Embryonic facial prominence (tissue), 1 donor: ENCODE measurements around the gene SLC7A11.

Source experiments
- DNase-seq: peaks from one replicate; pipeline ENCODE4 v3.0.0-alpha.2; 2016; ENCODE audit errors: extremely low spot score

Gene SLC7A11

DNA sequence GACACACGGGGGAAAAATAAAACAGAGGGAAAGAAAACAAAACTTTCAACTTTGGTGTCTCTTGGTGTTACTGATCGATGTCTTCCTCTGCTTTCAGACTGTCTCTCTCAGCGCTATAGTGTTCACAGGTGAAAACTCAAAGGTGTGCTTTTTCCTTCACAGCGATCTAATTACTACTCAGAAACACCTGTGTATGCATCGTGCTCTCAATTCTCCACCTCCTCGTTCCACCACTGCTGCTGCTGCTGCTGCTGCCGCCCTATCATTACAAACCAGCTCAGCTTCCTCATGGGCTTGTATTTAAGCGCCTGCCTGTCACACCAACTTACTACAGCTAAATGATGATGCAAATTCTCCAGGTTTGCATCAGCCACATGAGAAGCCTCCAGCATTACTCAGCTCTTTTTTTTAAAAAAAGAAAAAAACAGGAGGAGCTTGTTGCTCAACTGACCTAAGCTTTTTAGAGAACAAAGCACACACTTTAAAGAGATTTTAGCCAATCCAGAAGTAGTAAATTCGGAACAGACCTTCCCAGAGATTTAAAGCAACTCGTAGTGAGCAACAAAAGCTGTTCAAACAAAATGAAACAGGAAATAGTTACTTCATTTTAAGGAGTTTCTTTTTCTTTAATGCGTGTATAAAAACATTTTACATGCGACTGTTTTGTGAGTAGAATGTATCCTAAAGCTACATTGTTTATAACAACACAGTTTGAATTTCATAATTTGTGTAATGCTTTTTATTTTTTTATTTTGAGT is at the start of gene SLC7A11:
Gene SLC7A11 (minus strand): TSS at position 274 of the 758 bp plus-strand sequence. CDS start 280 bp downstream, outside the sequence.
- peak; percentile 79 for DNase-seq

DNA sequence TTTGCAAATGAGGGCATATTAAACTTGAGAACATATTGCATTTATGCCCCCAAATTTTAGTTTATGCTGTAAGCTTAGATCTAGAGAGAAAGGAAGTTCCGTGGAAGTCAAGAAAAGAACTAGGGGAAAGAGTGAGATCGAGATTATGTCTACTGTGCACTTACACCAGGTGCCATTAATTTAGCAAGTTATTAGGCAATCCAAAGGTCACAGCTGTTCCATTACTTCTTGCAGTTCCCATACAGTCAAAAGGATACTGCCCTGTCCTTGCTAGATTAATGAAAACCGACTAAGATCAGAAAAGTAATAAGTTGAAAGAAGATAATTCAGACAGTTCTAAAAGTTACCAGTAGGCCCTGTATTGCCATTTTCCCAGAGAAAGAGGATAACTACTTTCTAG is 49.3 kb upstream of the SLC7A11 start:
- DNase-seq: no peak

DNA sequence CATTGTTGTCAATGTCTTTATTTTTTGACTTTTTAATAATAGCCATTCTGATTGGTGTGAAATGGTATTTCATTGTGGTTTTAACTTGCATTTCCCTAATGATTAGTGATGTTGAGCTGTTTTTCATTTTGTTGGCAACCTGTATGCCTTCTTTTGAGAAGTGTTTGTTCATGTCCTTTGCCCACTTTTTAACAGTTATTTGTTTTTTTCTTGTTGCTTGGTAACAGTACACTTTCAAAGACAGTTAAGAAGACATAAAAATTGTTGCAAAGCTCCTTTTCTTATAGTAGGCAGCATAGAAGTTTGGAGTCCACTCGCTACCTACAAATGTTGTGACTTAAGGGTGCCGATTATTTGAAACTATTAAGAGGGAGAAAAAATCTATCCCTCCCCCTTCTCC is 48.7 kb upstream of the SLC7A11 start:
- no peak for DNase-seq

DNA sequence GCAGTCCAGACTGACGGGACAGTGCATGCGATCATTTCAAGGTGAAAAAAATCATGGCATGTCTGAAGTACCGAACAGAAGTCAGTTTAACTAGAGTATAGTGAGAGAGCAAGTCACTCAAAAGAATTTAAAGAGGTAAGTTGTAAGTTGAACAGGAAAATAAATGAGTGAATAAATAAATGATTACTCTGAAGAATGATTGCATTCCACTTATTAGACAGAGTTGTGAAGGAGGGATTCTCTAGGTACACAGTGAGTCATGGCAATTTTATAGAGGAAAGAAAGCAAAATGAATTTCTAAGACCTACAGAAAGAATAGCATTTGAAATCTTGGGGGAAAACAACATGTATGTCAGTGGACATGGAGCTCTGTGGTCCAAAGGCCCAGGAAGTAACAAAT is 37.1 kb upstream of the SLC7A11 start:
- DNase-seq: no peak

DNA sequence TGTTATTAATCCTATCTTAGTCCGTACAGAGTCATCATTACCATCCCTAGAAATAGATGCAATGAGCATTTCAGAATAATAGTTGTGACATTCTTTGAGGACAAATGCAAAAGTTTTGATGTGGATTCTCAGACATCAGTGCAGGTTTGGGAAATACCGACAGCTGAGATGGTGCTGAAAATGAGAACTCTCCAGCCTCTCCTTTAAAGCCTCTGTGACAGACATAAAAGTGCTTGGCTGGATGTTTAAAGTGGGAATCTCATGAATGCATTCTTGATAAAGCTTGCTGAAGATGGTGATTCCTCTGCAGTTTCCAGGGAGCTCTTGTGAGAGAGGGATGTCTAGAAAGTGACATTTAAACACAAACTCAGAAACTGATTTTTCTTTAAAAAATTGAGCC is 35.0 kb upstream of the SLC7A11 start:
- DNase-seq: no peak

DNA sequence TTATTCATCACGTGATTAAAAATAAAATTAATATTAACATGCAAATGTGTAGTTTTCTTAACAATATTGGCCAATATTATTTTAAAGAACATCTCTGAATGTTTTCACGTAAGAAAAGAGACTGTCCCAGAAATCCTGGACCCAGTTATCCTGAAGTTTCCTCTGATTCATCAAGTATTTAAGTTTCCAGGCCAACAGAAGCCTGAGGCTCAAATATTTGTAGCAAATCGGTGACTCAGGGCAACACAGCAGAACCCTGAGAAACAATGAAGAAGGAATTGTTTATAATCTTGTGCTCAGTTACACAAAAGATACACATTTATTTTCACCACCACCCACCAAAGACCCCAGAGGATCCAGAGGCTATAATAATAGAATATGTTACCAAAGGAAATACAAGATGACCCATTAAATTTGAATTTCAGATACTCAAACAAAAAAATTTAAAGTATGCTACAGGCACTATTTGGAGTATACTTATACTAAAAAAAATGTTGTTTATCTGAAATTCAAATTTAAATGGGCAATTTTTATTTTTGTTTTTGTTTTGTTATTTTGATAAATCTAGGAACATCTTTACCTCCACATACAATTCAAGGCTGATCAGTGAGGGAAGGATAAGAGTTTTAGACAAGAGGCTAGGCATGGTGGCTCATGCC is 33.9 kb upstream of the SLC7A11 start:
- DNase-seq: no peak

DNA sequence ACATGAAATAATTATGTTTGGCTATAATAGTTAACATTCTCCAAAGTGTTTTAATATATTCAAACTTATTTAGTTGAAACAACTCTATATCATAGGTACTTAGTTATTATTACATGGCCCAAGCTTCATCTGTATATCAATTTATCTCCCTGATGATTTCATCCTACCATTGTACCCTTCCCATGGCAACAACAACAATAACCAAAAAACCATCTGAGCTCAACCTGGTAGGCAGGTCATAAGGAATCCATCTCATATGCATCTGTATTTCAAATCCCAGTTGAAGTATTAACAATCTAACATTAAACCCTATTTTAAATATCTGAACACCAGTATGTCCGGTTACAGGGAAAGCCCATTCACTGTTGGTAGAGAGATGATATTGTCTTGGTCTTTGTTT is 33.1 kb upstream of the SLC7A11 start:
- no peak for DNase-seq

DNA sequence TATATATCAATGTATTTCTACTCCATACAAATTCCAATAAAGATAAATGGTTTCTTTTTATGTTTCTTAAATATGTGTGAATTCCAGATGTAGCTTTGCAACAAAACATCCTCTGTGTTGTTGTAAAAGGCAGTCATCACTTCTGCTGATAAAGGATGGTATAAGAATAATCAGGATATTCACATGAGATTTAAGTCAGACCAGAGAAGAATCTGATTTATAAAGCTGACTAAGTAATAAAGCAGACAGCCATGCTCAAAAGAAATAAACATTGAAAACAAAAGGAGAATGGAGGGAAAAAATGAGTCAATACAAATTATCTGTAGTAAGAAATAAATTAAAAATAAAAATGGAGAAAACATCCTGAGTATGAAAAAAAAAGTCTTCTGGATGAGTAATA is 27.0 kb upstream of the SLC7A11 start:
- no peak for DNase-seq

DNA sequence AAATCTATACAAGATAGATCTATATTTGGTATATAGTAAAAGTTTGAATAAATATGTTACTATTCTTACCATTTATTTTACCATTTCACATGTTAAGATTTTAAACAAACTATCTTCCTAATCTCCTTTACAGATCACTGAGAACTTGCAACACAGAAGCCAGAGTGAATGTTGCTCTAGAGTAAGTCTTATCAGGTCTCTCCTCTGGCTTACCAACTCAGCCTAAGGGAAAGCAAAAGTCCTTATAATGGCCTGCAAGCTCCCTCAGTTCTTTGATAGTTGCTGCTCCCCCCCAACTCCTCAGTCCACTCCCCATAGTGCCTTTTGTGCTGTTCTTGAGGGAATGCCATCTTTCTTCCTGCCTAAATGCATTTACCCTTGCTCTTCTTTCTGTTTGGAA is 25.7 kb upstream of the SLC7A11 start:
- DNase-seq: no peak

DNA sequence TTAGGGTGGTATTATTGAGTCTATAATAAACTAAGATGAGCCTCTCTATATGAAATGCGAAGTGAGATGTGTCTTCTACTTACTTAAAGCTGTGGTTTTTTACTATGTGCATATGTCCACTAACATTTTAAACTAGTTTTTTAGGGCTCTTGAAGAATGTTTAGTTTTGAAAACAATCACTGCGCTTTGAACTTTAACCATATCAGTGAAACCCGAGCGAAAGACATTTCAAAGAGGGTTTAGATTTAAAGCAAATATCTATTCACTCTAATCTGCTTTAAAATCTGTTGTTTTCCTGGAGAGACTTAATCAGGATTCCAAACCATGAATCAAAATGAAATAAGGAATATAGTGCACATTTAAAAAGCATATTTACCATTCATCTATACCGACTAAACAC is 24.8 kb upstream of the SLC7A11 start:
- no peak for DNase-seq

DNA sequence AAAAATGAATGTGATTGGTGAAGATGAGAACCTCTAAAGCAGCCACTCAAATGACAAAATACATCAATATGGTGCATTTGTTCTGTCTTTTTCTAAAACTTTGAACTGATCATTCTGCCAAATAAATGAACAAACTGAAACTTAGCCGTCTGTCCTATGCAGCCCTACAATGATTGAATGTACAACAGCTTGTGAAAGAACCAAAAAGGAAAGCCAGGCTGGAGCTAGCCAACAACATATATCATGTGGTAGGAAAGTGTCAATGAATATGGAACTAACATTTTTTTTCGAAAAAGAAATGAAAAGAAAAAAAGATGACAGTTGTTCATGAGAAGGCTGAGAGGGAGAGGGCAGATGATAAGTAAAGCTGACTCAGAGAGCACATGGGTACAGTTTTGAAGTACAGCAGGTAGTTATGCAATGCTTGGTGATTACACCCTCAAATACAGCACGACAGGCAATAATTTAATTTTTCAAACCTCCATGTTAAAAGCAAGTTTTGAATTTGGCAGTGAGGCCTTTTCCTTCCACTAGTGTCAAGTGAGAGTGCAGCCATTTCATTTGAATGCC is 21.2 kb upstream of the SLC7A11 start:
- no peak for DNase-seq

DNA sequence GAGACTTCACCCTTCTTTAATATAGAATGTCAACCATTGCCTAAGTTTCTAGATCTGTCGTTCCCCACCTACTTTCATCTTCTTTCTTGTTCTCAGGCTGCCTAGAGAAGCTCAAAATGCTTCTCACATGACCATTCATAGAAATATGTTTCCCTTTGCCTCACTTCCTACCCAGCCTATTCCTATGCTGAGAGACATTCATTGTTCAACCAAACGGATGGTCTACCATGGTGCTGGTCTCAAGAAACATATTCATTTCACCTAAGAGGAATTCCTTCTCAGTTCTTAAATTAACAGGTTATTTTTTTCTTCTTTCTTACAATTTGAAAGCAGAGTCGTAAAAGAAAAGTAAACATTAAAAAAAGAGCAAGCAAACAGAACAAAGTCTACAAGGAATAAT is 20.3 kb upstream of the SLC7A11 start:
- DNase-seq: no peak

DNA sequence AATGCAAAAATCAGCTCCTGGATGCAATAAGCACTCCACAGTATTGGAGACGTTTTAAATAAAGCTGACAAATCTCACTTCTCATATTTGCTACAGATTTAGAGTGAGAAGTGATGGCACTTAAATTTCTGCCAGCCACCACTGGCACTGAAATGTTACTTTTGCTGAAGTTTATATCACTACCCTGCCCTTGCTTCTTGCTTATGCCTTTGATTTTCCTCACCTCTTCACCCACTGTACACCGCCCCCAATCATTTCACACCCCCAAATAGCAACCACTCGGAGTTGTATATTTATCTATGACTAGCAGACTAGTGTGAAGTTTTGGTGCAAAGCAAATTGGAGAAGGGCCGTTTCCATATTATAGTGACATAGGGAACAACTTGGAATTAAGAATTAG is 19.9 kb upstream of the SLC7A11 start:
- no peak for DNase-seq

DNA sequence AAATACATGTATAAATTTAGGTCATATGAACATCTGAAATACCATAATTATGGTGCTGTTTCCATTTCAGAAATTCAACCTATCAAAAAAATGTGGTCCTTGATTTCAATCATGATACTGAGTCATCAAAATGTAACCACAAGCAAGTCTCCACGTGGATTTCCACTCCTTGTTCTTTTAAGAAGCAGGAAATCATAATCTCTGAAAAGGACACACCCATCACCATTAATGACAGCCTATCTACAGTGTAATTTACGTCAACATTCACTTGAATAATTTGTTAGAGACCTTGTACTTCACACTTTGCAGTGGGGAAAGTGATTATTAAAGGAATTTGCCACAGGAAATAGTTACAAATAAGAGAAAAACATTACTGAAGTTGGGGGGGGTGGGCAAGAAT is 17.7 kb upstream of the SLC7A11 start:
- DNase-seq: no peak

DNA sequence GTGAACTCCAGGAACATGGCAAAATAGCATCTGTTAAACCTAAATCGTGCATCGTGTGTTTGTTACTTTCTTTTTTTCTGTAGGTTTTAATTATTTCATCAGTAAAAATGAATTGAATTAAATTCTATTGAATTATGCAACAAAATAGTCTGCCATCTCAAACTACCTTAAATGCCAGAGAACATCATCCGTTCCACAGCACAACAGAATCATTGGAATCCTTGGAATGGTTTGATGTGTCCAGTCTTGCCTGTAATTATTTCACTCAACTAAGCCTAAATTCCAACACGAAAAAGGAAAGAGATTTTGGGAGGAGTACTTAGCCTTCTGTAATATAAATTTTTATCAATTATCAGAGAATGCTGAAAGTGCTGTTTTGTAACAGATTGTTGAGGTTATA is 17.1 kb upstream of the SLC7A11 start:
- DNase-seq: no peak

DNA sequence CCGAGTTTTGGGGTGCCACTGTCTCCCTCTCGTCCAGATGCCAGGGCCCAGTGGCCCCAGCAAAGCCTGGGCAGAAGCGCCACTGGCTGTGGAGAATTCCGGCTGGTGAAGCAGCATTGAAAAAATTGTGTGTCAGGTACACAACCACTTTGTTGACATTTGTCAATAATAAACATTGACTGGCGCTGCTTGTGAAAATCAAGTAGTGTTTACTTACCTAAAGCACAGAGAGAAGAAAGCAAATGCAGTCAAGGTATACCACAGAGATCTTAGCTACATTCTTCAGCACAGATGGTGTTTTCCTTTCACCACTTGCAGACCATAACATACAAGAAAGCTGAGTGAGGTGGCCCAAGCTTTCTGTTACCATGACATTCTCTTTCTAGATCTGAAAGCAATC is 14.5 kb upstream of the SLC7A11 start:
- DNase-seq: no peak

DNA sequence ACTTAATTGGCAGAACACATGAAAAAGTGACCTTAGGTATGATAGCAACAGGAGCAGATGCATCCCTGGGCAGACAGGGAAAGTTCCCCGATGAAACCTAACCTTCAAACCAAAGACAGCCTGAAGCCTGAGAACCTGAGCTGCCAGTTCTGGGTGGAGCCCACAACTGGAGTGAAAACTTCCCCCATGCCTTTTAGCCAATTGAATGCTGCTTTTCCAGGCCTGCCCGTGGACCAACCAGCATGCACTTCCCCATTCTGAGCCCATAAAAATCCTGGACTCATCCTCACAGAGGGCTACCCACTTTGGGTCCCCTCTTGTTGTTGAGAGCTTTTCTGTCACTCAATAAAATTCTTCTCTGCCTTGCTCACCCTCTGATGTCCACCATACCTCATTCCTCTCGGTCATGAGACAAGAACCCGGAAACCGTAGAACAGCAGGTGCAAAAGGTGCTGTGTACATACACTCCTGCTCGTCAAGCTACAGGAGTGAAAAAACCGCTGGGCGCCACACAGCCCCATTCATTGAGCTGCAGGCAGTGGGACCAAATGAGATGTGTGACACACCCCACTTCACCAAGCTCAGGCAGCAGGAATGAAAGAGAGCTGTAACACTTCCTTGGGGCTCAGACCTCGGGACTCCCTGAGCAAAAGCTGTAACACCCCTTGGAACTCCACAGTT is 13.9 kb upstream of the SLC7A11 start:
- DNase-seq: no peak

DNA sequence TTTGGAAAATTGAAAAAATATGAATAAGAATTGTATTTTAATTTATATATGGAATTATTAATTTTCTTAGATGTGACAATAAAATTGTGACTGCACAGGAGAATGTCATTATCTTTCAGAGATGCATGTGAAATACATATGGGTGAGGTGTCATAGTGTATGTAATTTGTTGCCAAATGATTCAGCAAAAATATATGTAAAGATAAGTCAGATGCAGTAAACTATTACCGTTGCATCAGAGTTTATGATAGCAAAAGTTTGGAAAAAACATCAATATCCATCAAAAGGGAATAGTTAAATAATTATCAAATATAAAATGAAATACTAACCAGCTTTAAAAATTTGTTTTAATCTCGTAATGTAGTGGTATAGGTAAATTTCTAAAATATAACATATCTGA is 10.4 kb upstream of the SLC7A11 start:
- no peak for DNase-seq

DNA sequence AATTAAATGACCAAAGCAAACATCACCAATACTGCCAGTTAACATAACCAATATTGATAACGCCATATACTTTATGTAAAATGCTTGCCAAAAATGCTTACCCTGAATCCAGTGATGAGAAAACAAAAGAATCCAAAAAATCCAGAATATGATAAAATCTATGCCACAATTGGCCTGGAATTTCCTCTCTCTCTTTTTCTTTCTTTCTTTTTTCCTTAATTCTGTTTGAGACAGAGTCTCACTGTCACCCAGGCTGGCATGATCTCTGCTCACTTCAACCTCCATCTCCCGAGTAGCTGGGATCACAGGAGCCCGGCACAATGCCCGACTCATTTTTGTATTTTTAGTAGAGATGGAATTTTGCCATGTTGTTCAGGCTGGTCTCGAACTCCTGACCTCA is 9.8 kb upstream of the SLC7A11 start:
- no peak for DNase-seq

DNA sequence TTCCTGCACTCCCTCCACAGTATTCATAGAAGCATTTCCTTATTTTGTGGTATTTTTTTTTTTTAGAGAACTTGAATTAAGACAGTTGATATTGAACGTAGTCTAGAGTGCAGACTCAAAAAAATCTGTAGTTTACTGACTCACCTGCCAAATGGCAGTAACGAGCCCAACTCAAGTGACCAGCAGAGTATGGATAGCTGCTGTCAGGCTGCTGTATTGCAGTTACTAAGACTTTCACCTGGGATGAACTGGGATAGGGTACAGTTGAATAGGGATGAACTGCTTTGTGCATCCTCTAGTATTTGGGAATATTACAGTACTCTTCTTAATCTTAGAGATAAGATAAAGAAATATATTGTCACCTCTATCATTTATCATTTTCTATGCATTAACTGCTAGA is 7.0 kb upstream of the SLC7A11 start:
- no peak for DNase-seq

DNA sequence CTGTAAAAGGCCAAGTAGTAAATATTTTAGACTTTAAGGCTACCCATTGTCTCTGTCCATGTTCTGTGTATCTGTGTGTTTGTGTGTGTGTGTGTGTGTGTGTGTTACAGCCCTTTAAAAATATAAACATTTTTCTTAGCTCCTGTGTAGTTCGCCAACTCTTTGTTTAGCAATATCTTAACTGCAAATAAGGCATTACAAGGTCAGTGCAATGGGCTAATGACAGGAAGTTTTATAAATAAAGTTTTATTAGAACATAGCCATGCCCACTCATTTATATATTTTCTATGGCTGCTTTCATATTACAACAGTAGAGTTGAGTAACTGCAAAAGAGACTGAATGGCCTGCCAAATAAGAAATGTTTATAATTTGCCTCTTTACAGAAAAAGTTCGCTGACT is 5.9 kb upstream of the SLC7A11 start:
- no peak for DNase-seq

DNA sequence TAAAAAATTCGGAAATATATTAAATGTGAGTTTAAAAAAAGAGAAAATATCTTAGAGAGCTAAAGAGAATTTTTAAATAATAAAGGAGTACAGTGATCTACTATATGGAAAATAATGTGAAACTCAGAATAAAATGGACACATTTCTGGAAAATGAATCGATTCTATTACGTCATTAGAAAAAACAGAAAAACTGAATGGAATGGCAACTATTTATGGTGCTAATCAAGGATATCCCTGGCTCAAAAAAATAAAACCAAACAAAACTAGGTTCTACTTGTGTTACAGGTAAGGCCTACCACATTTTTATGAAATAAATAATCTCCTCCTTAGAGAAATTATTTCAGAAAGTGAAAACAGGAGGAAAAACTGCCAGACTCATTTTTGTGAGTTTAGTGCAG is 5.5 kb upstream of the SLC7A11 start:
- DNase-seq: no peak

DNA sequence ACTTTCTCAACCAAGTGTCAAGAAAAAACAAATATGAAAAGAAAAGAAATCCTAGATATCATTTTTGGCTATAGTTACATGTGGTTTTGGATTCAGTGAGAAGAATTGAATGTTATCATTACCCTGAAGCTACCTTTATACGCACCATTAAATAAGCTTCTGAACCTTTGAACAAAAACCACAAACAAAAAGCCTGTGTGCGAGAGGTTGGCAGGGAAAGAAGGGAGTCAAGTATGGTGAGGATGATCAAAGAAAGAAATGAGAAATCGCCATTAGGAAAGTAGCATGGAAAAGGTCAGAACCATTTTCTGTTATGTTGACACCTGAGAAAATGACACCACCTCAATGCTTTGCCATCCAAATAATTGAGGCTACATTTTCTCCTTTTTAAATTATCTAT is 1.2 kb upstream of the SLC7A11 start:
- DNase-seq: no peak
